Panc1 (cell line): ENCODE measurements around the gene IL36RN. TPM values are rescaled to one million over a fixed set of nuclear protein-coding genes. Genes with fewer than 3 reads are reported as not detected.

Experiments
- ATAC-seq: fragments of 200-7000 bp; cut with Tn5 transposase; 2 replicates; pipeline ENCODE4 v1.9.1; 2020; ENCODE audit warnings: mild to moderate bottlenecking, moderate library complexity
- BruUV-seq: library from RNA; stranded (reverse); fragments of 400-500 nt; replicated peaks from 2 replicates; lab custom pipeline; 2021; lab: Mats Ljungman, UMichigan
- CTCF ChIA-PET: fragments of 300-600 bp; sonication (Branson Sonifier 250); formaldehyde crosslinking; loops from one replicate; lab custom pipeline; 2022; ENCODE audit warnings: antibody characterized with exemption; lab: Charles Lee
- POLR2A ChIA-PET: fragments of 300-600 bp; sonication (Branson Sonifier 250); formaldehyde crosslinking; loops from one replicate; lab custom pipeline; 2022; ENCODE audit warnings: antibody characterized with exemption; lab: Charles Lee
- DNase-seq: peaks from one replicate; pipeline ENCODE4 v3.0.0-alpha.2; 2010; ENCODE audit warnings: low read depth, low spot score
- H3K27ac ChIP-seq: 2 replicates; pipeline ENCODE4 v1.5.1; 2011; ENCODE audit warnings: mild to moderate bottlenecking, low read length, inconsistent platforms
- H3K27me3 ChIP-seq: fragments of 200-500 bp; sonication (Bioruptor generic); 2 replicates; pipeline ENCODE4 v1.6.0; 2014; ENCODE audit warnings: low read length, inconsistent platforms; ENCODE audit not compliant: control insufficient read depth, insufficient read depth
- H3K36me3 ChIP-seq: fragments of 200-500 bp; sonication (Bioruptor generic); 2 replicates; pipeline ENCODE4 v1.5.1; 2014; ENCODE audit warnings: inconsistent platforms, mild to moderate bottlenecking, low read length, moderate library complexity; ENCODE audit not compliant: control insufficient read depth, insufficient read depth
- H3K4me1 ChIP-seq: 2 replicates; pipeline ENCODE4 v1.5.1; 2011; ENCODE audit warnings: inconsistent platforms, mild to moderate bottlenecking, low read length, moderate library complexity; ENCODE audit not compliant: control insufficient read depth, insufficient read depth
- H3K4me3 ChIP-seq, 2 experiments: 2 replicates each; pipeline ENCODE4 v1.5.1; 2011 to 2012; ENCODE audit warnings: low read depth in 2 of 2, low read length in 2 of 2, mild to moderate bottlenecking in 2 of 2, inconsistent platforms in 1 of 2, moderate library complexity in 1 of 2
- H3K9me3 ChIP-seq: fragments of 200-500 bp; sonication (Bioruptor generic); 2 replicates; pipeline ENCODE4 v1.5.1; 2014; ENCODE audit warnings: low read depth, mild to moderate bottlenecking, inconsistent platforms, low read length, moderate library complexity; ENCODE audit not compliant: control insufficient read depth, insufficient read depth
- CTCF ChIP-seq: fragments of 450-650 bp; IDR thresholded peaks from 2 replicates; pipeline ENCODE4 v1.5.1; 2017; ENCODE audit warnings: mild to moderate bottlenecking
- POLR2AphosphoS5 ChIP-seq: IDR thresholded peaks from 2 replicates; pipeline ENCODE4 v1.6.1; 2012; ENCODE audit warnings: mild to moderate bottlenecking, low read depth, low read length, moderate library complexity
- REST ChIP-seq, 2 experiments: IDR thresholded peaks; 2 replicates each; pipeline ENCODE4 v1.6.1; 2011 to 2012; ENCODE audit warnings: low read depth in 2 of 2, control low read depth in 1 of 2, low read length in 1 of 2, mild to moderate bottlenecking in 1 of 2, moderate library complexity in 1 of 2; ENCODE audit not compliant: insufficient read depth in 1 of 2
- SIN3A ChIP-seq: IDR thresholded peaks from 2 replicates; pipeline ENCODE4 v1.6.1; 2012; ENCODE audit warnings: low read depth, mild to moderate bottlenecking, low read length, moderate library complexity, borderline replicate concordance; ENCODE audit not compliant: insufficient read depth
- TCF7L2 ChIP-seq: IDR thresholded peaks from 2 replicates; pipeline ENCODE4 v1.6.1; 2011; ENCODE audit warnings: mild to moderate bottlenecking, low read depth, low read length, inconsistent platforms
- in situ Hi-C: cut with HindIII; loops from 2 replicates; pipeline ENCODE4 v1.10.0; 2016; ENCODE audit warnings: low sequenced_read_pairs, low pct_unique_long_range_greater_than_20kb
- intact Hi-C: fragments of 100-400 bp; cut with micrococcal nuclease; formaldehyde crosslinking; loops from one replicate; pipeline ENCODE4 v1.10.0; 2022; ENCODE audit not compliant: unreplicated experiment
- total RNA-seq: library from RNA; stranded (reverse); gene quantifications from one replicate; pipeline ENCODE4 v1.2.1, GENCODE V29; 2021; ENCODE audit not compliant: unreplicated experiment

Gene IL36RN
- total RNA-seq, 1 experiment from 2014 or later: not detected

- Histone ChIP-seq H3K4me1 (no peaks in the 10 kb centered on the region), H3K4me3 (no peak overlapping the region), H3K36me3 (no peaks in the 10 kb centered on the region), H3K9me3 (no peaks in the 10 kb centered on the region), H3K27me3 (peaks cover 5% of the 10 kb centered on the region; the same call in 1 of the 2 replicates), H3K27ac (no peak overlapping the region)
- BruUV-seq: no TSS peak
- CTCF ChIA-PET: no interaction called here
- TF ChIP-seq SIN3A (no peak), CTCF (no peak), POLR2AphosphoS5 (no peak), TCF7L2 (no peak), REST (IDR thresholded peaks at IDR 0.05; ENCODE audit: insufficient read depth in 1 of 2, low read depth in 2 of 2, low read length in 1 of 2) (no peak)
- POLR2A ChIA-PET: no interaction called here
- no peak for DNase-seq
- no peak for ATAC-seq
- intact Hi-C loops (no loop called here), in situ Hi-C loops (no loop called here)
Observed at GRCh38 chr2:113064898-113065297, 5.9 kb downstream of the IL36RN start.

- H3K4me3 ChIP-seq: no peak within 1 kb of the TSS
- CTCF ChIA-PET: no interaction called here
- intact Hi-C loops: no loop called here
Observed at GRCh38 chr2:113067681-113068080, 8.7 kb downstream of the IL36RN start, which contains the start of gene IL1F10. Gene IL1F10 (plus strand): TSS chr2:113067970. CDS start chr2:113072739, 4,769 bp downstream.

More at GRCh38 chr2:113067681-113068080, 8.7 kb downstream of the IL36RN start, which contains the start of gene IL1F10:
- no peaks in the 10 kb centered on the region for H3K9me3 ChIP-seq
- ATAC-seq: no peak
- BruUV-seq: no TSS peak
- no peak within 1 kb of the TSS for H3K27ac ChIP-seq
- in situ Hi-C loops: no loop called here
- TF ChIP-seq SIN3A: no peak
- no peak for TF ChIP-seq CTCF
- TF ChIP-seq POLR2AphosphoS5: no peak
- no peak for TF ChIP-seq TCF7L2
- TF ChIP-seq REST (IDR thresholded peaks at IDR 0.05; ENCODE audit: insufficient read depth in 1 of 2, low read depth in 2 of 2, low read length in 1 of 2): no peak
- H3K36me3 ChIP-seq: no peaks in the 10 kb centered on the region
- POLR2A ChIA-PET: no interaction called here
- H3K27me3 ChIP-seq: peaks cover 5% of the 10 kb centered on the region; the same call in 1 of the 2 replicates
- no peak for DNase-seq
- no peaks in the 10 kb centered on the region for H3K4me1 ChIP-seq
